Stimulated activated CD8-positive, alpha-beta memory T cell treated with anti-CD3 and anti-CD28 coated beads, Interleukin-15, amount 100 ng/mL, for 48 hours (primary cell): ENCODE measurements around the gene GOLGA7B.
A peak's percentile ranks its signal among the peaks of the same experiment; 100 is the strongest.
"Not testable (repeated sequence)": the region's sequence is repeated elsewhere in the genome, so short reads cannot be mapped to it uniquely, and the experiment has no call there.

Experiments used
- DNase-seq, 2 donors: peaks; one replicate each; pipeline ENCODE4 v3.0.0-alpha.2; 2020; ENCODE audit warnings: low read depth in 2 of 2

GOLGA7B gene

GRCh38 chr10:97831259-97831658 lies 18.4 kb upstream of the GOLGA7B start:
- DNase-seq: no peak

DNA sequence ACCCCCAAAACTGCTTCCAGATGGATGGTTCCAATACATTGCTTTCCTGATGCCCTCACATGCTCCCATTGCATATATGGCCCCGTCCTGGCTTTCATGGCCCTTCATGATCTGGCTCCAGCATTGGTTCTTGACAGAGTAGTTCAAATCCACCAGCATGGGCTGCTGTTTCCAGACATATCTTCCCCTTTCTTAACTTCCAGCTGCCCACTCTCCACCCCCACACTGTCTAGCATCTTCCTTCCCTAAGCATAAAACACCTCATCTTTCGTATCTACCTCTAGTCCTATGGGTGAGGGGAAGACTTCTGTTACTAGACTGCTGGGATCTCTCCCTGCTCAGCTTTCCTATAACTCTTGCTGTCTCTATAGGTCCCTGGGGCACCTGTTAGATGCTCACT lies 13.2 kb upstream of the GOLGA7B start:
- DNase-seq: no peak

DNA sequence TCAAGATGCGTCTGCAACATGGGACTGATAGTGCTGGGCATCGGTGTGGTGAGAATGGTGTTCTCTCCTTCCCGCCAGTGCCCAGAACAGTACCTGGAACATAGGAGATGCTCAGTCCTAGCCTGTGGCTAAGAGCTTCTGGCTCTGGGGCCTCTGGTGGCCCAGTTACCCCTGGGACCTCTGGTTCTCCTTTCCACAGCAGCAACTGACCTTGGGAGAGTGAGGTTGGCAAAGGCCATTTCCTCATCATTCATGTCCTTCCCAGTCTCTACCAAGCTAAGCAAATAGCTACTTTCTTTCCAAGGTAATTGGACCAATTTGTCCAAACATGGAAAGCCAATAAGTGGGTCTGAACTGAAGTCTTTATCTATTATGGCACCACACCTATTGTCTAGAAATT lies 11.6 kb upstream of the GOLGA7B start:
- no peak for DNase-seq

GRCh38 chr10:97841166-97841565 lies 8.5 kb upstream of the GOLGA7B start:
- not testable (repeated sequence) for DNase-seq

GRCh38 chr10:97842114-97842513 lies 7.5 kb upstream of the GOLGA7B start:
- DNase-seq: not testable (repeated sequence)

DNA sequence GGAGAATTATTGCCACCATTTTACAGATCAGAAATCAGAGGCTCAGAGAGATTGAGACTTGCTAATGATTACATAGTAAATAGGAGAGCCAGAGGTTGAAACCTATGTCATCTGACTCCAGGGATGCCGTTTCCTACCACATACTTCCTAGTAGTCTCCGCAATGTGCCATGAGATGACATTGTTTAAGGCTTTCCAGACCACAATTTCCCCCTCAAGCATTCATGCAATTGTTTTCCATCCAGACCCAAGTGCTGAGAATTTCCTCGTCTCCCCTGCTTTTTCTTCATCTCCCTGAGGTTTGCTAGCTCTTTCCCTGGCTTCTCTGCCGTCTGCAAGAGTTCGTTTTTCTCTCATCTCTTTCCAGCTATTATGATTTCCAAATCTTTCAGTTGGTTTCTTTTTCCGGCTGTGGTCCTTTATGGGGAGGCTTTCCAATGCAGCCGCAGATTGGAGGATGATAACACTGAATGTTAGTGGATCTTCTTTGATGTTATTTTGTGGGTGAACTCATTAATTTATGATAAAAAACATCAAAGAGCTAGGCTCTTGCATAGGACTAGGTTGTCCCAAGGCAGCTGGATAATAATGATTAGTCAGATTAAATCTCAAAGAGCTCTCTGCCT lies 6.9 kb upstream of the GOLGA7B start:
- no peak for DNase-seq

DNA sequence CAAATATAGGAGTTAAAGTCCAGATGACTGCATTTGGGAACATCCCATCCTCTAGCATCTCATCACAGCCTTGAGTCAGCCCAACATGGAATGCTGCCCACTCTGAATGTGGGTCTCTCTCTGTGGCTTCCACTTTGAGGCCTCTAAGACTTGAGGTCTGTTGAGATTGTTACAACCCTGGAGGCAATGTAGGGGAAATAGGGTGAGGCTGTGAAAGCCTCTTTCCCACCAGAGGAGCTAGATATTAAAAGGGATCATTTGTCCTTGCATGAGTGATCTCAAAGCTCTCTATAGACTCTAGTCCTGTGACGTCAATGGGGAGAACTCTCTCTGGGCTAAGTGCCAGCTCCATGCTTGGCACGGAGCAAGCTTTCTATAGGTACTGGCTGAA lies 6.4 kb upstream of the GOLGA7B start:
- no peak for DNase-seq

GRCh38 chr10:97843972-97844371 lies 5.7 kb upstream of the GOLGA7B start:
- not testable (repeated sequence) for DNase-seq

- DNase-seq: no peak
Measured at GRCh38 chr10:97844678-97845077, 5.0 kb upstream of the GOLGA7B start.

DNA sequence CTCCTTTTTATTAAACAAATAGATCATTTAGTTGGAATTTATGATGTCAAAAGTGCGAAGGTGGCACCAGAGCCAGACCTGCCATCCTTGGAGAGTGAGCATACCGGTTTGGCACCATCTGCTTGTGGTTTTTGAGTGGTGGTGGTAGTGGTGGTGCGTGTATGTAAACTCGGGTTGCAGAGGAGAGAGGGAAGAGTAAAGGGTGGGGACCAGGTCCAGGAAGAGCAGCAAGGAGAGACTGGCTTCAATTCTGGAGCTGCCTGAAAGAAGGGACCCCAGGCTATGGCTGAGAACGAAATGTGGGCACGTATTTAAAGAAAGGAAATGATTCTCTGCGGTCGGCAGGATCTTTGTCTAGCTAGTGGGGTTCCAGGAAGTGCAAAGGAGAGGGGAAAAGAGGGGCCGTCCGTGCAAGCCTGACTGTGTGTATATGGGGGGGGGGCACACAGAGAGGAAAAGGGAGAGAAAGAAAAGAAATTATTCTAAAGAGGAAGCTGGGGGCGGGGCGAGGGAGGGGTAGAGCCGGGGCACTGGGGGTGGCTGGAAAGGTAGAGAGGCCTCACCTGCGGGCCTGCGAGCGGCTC lies 448 bp upstream of the GOLGA7B start:
- no peak for DNase-seq

DNA sequence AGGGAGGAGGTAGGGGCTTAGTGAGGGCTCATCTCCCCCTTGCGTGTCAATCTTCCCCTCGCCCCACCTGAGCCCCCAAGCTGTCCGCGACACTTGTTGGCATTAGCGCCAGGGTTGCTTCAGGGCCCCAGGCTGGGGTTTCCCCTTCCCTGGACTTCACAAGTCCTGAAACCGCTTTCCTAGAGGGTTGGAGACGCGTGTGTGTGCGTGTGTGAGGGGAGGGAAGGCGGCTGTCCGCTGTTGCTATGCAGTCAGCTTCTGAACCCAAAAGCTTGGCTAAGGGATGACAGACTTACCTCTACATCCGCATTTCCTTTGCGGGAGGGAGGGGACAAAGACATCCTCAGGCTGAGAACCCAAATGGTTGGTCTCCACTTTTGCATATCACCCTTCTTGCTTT lies 803 bp downstream of the GOLGA7B start:
- DNase-seq: no peak

DNA sequence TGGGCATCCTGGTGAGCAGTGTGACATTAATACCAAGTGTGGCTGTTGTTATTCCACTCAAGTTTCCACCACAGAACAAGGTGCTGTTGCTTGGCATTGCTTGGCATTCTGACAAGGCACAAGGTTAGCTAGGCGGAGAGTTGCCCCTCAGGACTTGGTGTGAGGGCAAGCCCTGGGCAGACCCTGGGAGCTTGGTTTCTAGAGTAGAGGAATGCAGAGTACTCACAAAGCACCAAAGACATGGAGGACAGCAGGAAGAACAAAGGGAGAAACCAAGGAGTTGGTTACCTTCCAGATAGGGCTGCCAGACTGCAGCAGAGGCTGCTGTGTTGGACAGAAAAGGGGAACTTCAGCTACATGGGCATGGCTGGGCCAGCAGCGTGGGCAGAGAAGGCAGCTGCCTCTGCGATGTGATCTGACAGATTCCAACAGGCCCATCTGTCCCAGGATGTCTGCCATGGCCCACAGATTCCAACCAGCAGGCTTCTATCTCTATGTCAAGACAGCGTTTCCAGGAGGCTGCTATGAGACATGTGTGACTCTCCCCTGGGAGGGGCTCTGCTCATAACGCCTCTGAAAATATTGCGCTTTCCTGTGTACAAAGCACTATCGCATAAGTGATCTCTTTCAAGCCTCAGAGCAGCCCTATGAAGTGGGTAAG lies 1.8 kb downstream of the GOLGA7B start:
- no peak for DNase-seq

- DNase-seq: no peak
Measured at GRCh38 chr10:97852277-97852676, 2.6 kb downstream of the GOLGA7B start.

DNA sequence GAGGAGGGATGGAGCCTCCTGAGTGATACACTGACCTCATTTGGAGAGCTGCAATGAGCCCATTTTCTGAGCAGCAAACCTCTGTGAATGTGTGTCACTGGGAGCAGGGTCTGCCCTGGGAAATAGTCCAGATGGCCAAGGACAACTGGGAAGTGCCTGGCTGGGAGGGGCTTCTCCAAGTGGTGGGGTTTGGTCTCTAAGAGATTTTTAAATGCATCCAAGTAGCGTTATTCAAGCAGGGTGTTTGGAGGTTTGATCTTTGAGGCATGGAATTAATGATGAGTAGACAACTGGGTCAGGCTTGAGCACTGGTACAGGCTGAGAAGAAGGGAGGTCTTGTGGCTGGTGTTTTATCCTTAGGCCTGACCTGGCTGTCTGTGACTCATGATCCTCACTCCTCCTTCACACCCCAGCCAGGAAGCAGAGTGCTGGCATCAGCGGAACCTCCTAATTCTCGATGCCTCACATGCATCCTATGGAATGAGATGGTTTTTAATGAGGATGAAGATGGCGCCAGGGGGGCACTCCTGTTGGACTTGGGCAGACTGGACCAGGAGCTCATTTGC lies 3.3 kb downstream of the GOLGA7B start:
- DNase-seq: no peak

GRCh38 chr10:97854743-97855142 lies 5.1 kb downstream of the GOLGA7B start:
- no peak for DNase-seq

- peak in 1 of 2 donors; percentile 22 for DNase-seq
Measured at GRCh38 chr10:97858001-97858439, 8.4 kb downstream of the GOLGA7B start.

DNA sequence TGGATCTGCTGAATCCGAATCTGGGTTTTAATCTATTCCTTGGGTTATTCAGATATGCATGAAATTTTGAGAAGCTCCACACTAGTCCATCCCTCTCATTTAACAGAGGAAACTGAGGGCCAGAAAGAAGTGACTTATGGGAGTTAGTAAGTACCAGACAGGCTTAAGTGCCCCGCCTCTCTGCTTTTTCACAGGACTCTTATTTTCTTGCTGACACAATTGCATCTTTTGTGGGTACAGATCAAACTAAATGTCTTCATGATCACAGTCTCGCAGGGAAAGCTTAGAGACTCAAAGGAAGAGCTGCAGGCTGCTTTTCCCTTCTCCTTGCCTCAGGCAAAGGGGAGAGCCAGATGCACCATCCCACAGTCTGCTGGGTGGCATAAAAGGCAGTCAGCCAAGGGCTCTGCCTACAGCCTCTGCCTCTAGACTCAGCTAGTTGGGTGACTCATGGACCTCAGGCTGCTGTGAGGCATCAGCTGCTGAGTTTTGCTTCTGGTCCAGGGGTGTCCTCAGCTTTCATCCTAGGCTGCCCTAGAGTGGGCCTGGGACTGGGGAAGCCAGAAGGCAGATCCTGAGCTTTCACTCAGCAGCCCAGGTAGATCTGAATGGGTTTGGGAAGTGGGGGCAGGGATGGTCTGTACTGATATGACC lies 11.6 kb downstream of the GOLGA7B start:
- DNase-seq: no peak

GRCh38 chr10:97861924-97862323 lies 12.3 kb downstream of the GOLGA7B start:
- DNase-seq: no peak

DNA sequence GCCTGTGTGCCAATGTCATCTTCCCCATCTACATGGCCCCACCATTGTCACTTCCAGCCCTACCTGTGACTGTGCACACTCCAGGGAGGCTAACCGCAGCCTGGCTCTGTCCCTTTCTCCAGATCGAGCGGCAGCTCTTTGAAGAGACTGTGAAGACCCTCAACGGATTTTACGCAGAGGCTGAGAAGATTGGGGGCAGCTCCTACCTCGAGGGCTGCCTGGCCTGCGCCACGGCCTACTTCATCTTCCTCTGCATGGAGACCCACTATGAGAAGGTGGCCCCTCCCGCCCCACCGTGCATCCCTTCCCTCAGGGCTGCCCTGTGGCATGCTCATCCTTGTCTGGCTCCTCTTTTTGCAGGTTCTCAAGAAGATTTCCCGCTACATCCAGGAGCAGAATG lies 14.2 kb downstream of the GOLGA7B start:
- DNase-seq: no peak

- no peak for DNase-seq
Measured at GRCh38 chr10:97865488-97865887, 15.8 kb downstream of the GOLGA7B start.

GRCh38 chr10:97866524-97867219 lies 17.0 kb downstream of the GOLGA7B start:
- DNase-seq: no peak
